Natural killer cell (primary cell): Measurements from ENCODE around the gene EPHX1. TPM values are rescaled to one million over a fixed set of nuclear protein-coding genes. Genes with fewer than 3 reads are reported as not detected.
"Not testable (repeated sequence)": the region's sequence is repeated elsewhere in the genome, so short reads cannot be mapped to it uniquely, and the experiment has no call there.

Experiments used
- ATAC-seq, 3 donors: fragments of 150-1000 bp in 2 of 3; fragments of 200-7000 bp in 1 of 3; cut with Tn5 transposase; 1 replicate in 1 of 3; 2 replicates in 2 of 3; pipeline ENCODE4 v1.10.0; 2021; ENCODE audit warnings: mild to moderate bottlenecking in 2 of 3, moderate library complexity in 2 of 3
- DNase-seq, 2 donors: peaks; one replicate each; pipeline versions ENCODE4 v3.0.0 to v3.0.0-alpha.2; 2013 to 2021; ENCODE audit warnings: mixed read lengths in 1 of 2
- H3K27ac ChIP-seq: one replicate; pipeline ENCODE4 v1.5.1; 2013; ENCODE audit warnings: mild to moderate bottlenecking, low read length
- H3K27me3 ChIP-seq: one replicate; pipeline ENCODE4 v1.6.1; 2013; ENCODE audit warnings: low read length; ENCODE audit not compliant: control insufficient read depth, insufficient read depth
- H3K36me3 ChIP-seq: one replicate; pipeline ENCODE4 v1.6.1; 2013; ENCODE audit warnings: low read length; ENCODE audit not compliant: control insufficient read depth, insufficient read depth
- H3K4me1 ChIP-seq: one replicate; pipeline ENCODE4 v1.6.1; 2013; ENCODE audit warnings: low read length; ENCODE audit not compliant: control insufficient read depth, insufficient read depth
- H3K4me3 ChIP-seq: one replicate; pipeline ENCODE4 v1.5.1; 2013; ENCODE audit warnings: low read length
- H3K9me3 ChIP-seq: one replicate; pipeline ENCODE4 v1.6.1; 2013; ENCODE audit warnings: low read length; ENCODE audit not compliant: control insufficient read depth, insufficient read depth
- H3K27ac Mint-ChIP-seq, 2 donors: one replicate each; pipeline ENCODE4 v1.8.0; 2022; ENCODE audit warnings: mild to moderate bottlenecking in 2 of 2, mixed read lengths in 2 of 2, moderate library complexity in 1 of 2
- H3K27me3 Mint-ChIP-seq, 2 donors: one replicate each; pipeline ENCODE4 v1.8.0; 2022; ENCODE audit warnings: low read depth in 2 of 2, mixed read lengths in 2 of 2
- H3K36me3 Mint-ChIP-seq: one replicate; pipeline ENCODE4 v1.8.0; 2022; ENCODE audit warnings: mixed read lengths
- H3K4me1 Mint-ChIP-seq, 2 donors: one replicate each; pipeline ENCODE4 v1.8.0; 2022; ENCODE audit warnings: mixed read lengths in 2 of 2
- H3K4me3 Mint-ChIP-seq: one replicate; pipeline ENCODE4 v1.8.0; 2022; ENCODE audit warnings: mild to moderate bottlenecking, moderate library complexity, mixed read lengths
- H3K9me3 Mint-ChIP-seq, 2 donors: one replicate each; pipeline ENCODE4 v1.8.0; 2022; ENCODE audit warnings: mixed read lengths in 2 of 2
- CTCF ChIP-seq: fragments of 200-600 bp; IDR thresholded peaks from one replicate; pipeline ENCODE4 v1.8.0; 2022; ENCODE audit warnings: antibody characterized with exemption
- WGBS: methylation state at CpG from one replicate; pipeline ENCODE4 v1.1.7; 2013; ENCODE audit warnings: missing lambda C conversion rate; ENCODE audit not compliant: insufficient coverage; 5-methylcytosine and 5-hydroxymethylcytosine counted together
- intact Hi-C: fragments of 100-400 bp; cut with micrococcal nuclease; formaldehyde crosslinking; loops from one replicate; pipeline ENCODE4 v1.14.2; 2022
- total RNA-seq, 4 donors: library from RNA; stranded (reverse); fragments of 120-200 nt in 1 of 4; gene quantifications; one replicate each; pipeline versions ENCODE4 v1.2.3 to v1.2.4, GENCODE V29; 2013 to 2022

EPHX1 gene
- total RNA-seq, 3 donors from 2014 or later (not counting 1 experiment from before 2014, with no cell fraction given), result 1.1 to 2.3 (median 1.5) TPM

DNA sequence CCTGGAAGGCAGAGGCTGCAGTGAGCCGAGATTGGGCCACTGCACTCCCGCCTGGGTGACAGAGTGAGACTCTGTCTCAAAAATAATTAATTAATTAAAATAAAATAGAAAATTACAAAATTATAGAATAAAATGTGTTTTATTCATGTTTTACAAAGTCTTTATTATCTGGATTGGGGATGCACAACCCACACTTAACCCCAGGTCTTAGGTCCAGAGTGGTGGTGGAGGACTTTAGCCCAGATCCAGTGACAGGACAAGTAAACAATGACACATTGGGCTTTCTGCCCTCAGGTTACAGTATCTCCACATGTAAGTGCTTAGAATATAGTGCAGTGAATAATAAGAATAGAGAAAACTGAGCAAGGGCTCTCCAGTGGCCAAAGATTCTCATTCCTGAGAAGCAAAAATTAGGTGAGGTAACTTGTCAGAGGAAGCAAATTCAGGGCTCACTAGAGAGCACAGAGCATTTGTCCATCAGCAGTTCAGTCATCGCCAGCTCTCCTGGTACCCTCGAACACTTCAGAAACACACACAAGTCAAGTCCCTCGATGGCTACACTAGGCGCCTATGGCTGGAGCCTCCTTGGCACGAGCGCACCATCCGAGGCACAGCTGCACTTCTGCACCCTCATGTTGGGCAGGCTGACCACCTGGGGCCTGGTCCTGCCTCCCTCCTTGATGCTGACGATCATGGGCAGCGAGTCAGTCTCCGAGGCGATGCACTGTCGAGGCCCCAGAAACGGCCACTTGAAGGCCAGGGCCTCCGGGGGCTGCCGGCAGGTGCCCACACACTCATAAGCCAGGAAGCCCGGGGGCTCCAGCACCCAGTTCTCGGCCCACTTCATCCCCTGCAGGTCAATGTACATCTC, 76.5 kb downstream of the EPHX1 start:
- ATAC-seq (no peak), DNase-seq (no peak)
- TF ChIP-seq CTCF, result no peak
- Mint-ChIP-seq H3K27ac (no peak overlapping the region), H3K36me3 (no peaks in the 10 kb centered on the region), H3K9me3 (no peaks in the 10 kb centered on the region), H3K27me3 (peaks cover 5 to 10% of the 10 kb centered on the region in 2 donors), H3K4me3 (no peak overlapping the region), H3K4me1 (peaks cover 5 to 15% of the 10 kb centered on the region in 2 donors)
- WGBS, result 95% methylated on average over 18 of the region's 19 CpGs
- Histone ChIP-seq H3K27me3 (no peaks in the 10 kb centered on the region), H3K36me3 (no peaks in the 10 kb centered on the region), H3K9me3 (no peaks in the 10 kb centered on the region), H3K4me3 (no peak overlapping the region), H3K4me1 (peaks cover 20% of the 10 kb centered on the region), H3K27ac (no peak overlapping the region)
- intact Hi-C loops, result no loop called here

- TF ChIP-seq CTCF, result no peak
- H3K4me3 ChIP-seq, result no peak overlapping the region
- Mint-ChIP-seq H3K36me3 (no peaks in the 10 kb centered on the region), H3K27ac (no peak overlapping the region), H3K27me3 (peaks cover 5 to 10% of the 10 kb centered on the region in 2 donors), H3K9me3 (no peaks in the 10 kb centered on the region), H3K4me3 (no peak overlapping the region), H3K4me1 (peaks cover 5 to 13% of the 10 kb centered on the region in 2 donors)
- 100% methylated on average over 7 of the region's 7 CpGs for WGBS
- ATAC-seq, result no peak
- no peaks in the 10 kb centered on the region for H3K36me3 ChIP-seq
- H3K27ac ChIP-seq, result no peak overlapping the region
- peaks cover 16% of the 10 kb centered on the region for H3K4me1 ChIP-seq
- no peaks in the 10 kb centered on the region for H3K27me3 ChIP-seq
- intact Hi-C loops, result no loop called here
- H3K9me3 ChIP-seq, result no peaks in the 10 kb centered on the region
- DNase-seq, result no peak
Measured at GRCh38 chr1:225887030-225887314, 77.0 kb downstream of the EPHX1 start.

DNA sequence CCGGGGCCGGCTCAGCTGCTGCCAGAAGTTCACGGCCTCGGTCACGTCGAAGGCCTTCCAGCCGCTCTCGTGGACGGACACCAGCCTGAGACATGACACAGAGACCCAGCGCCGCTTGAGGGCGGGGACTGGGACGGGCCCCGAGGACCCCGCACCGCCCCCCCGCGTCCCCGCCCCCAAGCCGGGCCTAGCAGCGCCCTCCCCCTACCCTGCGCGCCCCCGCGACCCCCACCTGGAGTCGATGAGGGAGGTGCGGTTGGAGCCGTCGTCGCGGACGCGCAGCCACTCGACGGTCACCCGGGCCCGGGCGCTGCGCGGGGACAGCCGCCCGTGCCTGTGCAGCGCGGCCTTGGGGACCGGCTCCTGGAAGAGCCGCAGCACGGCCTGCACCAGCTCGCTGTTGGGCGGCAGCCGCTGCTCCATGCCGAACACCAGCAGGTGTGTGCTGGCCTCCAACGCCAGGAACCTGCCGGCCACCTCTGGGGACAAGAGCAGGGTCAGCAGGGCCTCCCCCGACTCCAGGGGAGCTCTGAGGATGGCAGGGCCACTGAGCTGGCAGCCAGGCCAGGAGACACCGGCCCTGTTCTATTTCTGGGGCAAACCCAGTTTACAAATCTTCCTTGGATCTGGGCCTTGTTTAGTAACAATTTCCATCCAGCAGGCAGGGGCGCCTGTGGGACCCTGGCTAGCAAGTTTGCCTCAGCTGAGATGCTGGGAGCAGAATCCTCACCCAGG, 77.8 kb downstream of the EPHX1 start:
- H3K27ac Mint-ChIP-seq, ATAC-seq, H3K36me3 Mint-ChIP-seq, H3K4me3 Mint-ChIP-seq, DNase-seq, H3K9me3 Mint-ChIP-seq, H3K27ac ChIP-seq, H3K9me3 ChIP-seq, intact Hi-C loops, H3K4me3 ChIP-seq, H3K36me3 ChIP-seq, H3K27me3 ChIP-seq: not testable (repeated sequence)
- WGBS, result 61% methylated on average over 31 of the region's 56 CpGs
- peaks cover 12% of the 10 kb centered on the region for H3K4me1 ChIP-seq
- H3K27me3 Mint-ChIP-seq, result peaks cover 5 to 10% of the 10 kb centered on the region in 2 donors
- peaks cover 5 to 13% of the 10 kb centered on the region in 2 donors for H3K4me1 Mint-ChIP-seq

DNA sequence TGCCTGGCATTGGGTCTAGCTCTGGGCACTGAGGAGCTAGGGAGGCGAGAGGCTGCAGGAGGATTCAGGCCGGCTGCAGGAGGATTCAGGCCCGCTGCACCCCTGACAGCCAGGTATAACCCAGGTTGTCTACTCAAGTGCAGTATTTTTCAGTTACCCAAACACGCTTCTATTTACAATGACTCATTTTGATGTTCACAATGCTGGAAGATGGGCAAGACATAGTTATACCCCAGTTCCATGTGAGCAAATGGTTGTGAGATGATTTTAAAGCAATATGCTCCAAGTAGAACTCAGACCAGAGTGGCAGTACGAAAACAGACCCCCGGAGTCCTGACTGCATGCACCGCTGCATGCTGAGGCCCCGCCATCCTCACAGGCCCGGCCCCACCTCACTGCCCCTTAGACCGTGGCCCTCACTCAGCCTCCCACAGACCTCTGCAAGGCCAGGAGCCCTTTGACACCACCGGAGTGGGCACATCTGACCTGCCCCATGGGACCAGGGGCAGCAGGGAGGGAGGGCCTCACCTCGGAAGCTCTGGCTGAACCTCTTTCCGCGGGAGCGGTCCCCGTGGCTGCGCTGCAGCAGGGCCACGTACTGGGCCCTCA, 78.5 kb downstream of the EPHX1 start:
- Mint-ChIP-seq H3K4me1 (peaks cover 1 to 8% of the 10 kb centered on the region in 2 donors), H3K9me3 (no peaks in the 10 kb centered on the region), H3K36me3 (no peaks in the 10 kb centered on the region), H3K27ac (no peak overlapping the region), H3K27me3 (peaks cover 5 to 10% of the 10 kb centered on the region in 2 donors), H3K4me3 (no peak overlapping the region)
- Histone ChIP-seq H3K27ac (no peak overlapping the region), H3K4me1 (peaks cover 6% of the 10 kb centered on the region), H3K36me3 (no peaks in the 10 kb centered on the region), H3K4me3 (no peak overlapping the region), H3K27me3 (no peaks in the 10 kb centered on the region), H3K9me3 (no peaks in the 10 kb centered on the region)
- DNase-seq, result no peak
- WGBS, result 95% methylated on average over 18 of the region's 18 CpGs
- TF ChIP-seq CTCF, result no peak
- intact Hi-C loops, result no loop called here
- no peak for ATAC-seq
